ENCODE results near the gene VWA1.

The VWA1 gene

GRCh38 chr1:1435106-1435903 is at the start of gene VWA1:
VWA1 (plus strand) TSS chr1:1435690; CDS start chr1:1435749, 59 bp downstream.
- DNase-seq (ENCODE audit: extremely low spot score, insufficient read length, low read depth) (peak; percentile 90), FAIRE-seq (peak; percentile 69)

GRCh38 chr1:1385931-1386330 is 49.6 kb upstream of the VWA1 start:
- FAIRE-seq: no peak

DNA sequence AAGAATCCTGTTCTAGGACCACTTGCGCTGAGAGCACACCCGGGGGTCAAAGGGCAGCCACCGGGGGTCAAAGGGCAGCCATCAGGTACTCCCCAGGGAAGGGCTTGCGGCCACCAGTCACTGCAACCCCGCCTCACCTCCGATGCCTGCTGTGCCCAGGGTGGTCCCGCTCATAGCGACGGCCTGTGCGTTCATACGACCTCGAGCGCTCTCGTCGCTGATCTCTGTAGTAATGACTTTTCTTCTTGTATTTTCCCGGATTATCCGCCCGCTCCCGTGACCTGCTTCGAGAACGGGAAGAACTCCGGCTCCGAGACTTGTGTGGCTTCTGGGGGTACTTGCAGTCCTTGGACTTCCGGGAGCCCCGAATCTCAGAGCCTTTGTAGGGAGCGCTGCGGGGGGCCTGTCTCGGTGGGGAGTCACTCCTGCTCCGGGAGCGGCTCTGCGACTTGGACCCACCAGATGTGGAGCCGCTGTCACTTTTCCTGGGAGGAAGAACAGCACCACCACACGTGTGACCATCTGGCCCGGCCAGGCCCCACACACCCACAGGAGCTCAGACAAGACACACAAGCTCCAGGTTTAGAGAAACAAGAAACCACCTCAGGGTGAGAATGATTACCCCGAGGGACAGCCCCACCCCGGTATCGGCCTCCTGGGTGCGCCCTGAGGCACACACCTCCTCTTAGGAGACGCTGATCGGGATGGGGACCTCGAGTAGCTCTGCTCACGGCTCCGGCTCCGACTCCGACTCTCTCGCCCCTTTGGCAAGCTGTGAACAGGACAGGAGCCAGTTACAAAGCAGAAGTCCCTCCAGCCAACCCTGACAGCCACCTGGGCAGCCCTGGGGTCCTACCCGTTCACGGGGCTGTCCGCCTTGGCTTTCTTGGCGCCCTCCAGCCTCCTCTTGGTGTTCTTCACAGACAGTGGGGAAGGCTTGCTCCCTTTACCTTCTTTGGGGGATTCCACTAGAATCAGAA is 48.1 kb upstream of the VWA1 start:
- FAIRE-seq (no peak), DNase-seq (ENCODE audit: extremely low spot score, insufficient read length, low read depth) (no peak)

More at GRCh38 chr1:1385931-1386330, 49.6 kb upstream of the VWA1 start:
- no peak for DNase-seq (ENCODE audit: extremely low spot score, insufficient read length, low read depth)

DNA sequence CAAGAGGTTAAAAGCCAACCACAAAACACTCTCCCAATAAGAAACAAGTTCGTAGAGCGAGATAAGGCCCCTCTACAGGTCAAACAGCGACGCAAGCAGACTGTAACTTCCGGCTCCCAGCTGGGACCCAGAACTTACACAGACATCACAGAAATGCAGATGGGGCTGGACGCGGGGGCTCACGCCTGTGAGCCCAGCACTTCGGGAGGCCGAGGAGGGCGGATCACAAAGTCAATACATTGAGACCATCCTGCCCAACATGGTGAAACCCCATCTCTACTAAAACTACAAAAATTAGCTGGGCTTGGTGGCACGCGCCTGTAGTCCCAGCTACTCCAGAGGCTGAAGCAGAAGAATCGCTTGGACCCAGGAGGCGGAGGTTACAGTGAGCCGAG is 47.4 kb upstream of the VWA1 start:
- FAIRE-seq: no peak
- no peak for DNase-seq (ENCODE audit: extremely low spot score, insufficient read length, low read depth)

- DNase-seq (ENCODE audit: extremely low spot score, insufficient read length, low read depth) (no peak), FAIRE-seq (no peak)
Measured at GRCh38 chr1:1390675-1391074, 44.8 kb upstream of the VWA1 start.

DNA sequence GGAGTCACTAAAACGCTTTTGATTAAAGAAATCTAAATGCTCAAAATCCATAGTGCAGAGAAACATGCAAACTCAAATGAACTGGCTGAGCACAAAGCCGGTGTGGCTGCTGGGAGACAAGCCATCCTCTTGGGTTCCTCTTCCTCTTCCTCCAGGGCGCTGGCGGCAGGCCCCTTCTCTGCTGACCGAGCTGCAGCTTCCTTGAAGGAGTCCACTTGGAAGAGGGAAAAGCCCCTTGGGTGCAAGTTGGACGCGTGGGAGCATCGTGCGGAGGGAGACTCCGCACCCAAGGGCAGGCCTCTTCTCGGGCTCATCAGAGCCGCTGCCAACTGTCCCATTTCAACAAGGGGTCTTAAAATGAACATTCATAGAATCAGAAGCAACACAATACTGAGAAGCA is 44.3 kb upstream of the VWA1 start:
- FAIRE-seq (no peak), DNase-seq (ENCODE audit: extremely low spot score, insufficient read length, low read depth) (no peak)

GRCh38 chr1:1393014-1393413 is 42.5 kb upstream of the VWA1 start:
- DNase-seq (ENCODE audit: extremely low spot score, insufficient read length, low read depth) (no peak), FAIRE-seq (no peak)

DNA sequence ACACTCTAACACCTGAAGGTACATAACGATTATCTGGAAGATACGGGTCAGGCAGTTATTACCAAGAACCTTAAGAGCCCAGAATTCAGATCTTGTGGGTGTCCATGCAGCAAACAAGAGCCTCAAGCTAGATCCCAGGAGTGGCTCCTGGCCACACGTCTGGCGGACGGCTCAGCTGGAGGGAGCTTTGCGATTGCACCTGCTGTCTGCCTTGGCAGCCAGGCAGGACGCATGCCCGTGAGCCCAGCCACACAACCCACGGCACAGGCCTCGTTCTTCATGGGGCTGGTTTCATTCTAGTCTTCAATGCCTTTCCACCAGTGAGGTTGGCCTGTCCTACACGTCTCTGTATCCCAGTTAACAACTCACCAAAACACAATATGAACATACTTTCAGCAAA is 42.1 kb upstream of the VWA1 start:
- FAIRE-seq (no peak), DNase-seq (ENCODE audit: extremely low spot score, insufficient read length, low read depth) (no peak)

GRCh38 chr1:1394116-1394515 is 41.4 kb upstream of the VWA1 start:
- FAIRE-seq: no peak
- DNase-seq (ENCODE audit: extremely low spot score, insufficient read length, low read depth): no peak

GRCh38 chr1:1395166-1395565 is 40.3 kb upstream of the VWA1 start:
- no peak for DNase-seq (ENCODE audit: extremely low spot score, insufficient read length, low read depth)
- no peak for FAIRE-seq

- FAIRE-seq (no peak), DNase-seq (ENCODE audit: extremely low spot score, insufficient read length, low read depth) (no peak)
Measured at GRCh38 chr1:1397839-1398523, 37.5 kb upstream of the VWA1 start.

DNA sequence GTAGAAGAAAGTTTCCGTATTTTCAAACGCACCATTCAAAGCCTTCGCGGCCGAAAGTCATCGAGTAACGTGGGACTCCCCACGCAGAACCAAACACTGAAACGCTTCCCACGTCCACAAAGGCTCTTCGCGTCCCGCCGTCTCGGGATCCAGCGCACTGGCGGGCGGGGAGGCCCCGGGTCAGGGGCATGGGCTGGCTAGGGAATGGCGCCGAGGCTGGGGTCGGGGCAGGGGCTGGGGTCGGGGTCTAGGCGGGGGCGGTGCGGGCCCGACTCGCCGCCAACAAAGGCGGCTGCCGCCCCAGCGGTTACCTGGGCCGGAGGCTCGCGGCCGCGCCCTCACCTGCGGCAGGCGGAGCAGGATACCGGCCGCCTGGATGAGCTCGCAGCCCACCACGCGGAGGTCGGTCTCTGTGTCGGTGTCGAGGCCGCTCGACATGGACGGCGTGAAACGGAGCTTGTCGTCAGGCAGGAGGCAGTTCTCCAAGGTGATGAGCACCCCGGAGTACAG is 36.8 kb upstream of the VWA1 start:
- no peak for DNase-seq (ENCODE audit: extremely low spot score, insufficient read length, low read depth)
- no peak for FAIRE-seq

GRCh38 chr1:1399187-1399871 is 36.2 kb upstream of the VWA1 start, which contains the start of gene CCNL2:
CCNL2 (minus strand) TSS chr1:1399335; CDS start chr1:1399306, 29 bp downstream.
- DNase-seq (ENCODE audit: extremely low spot score, insufficient read length, low read depth) (peak; percentile 98), FAIRE-seq (peak; percentile 92)

DNA sequence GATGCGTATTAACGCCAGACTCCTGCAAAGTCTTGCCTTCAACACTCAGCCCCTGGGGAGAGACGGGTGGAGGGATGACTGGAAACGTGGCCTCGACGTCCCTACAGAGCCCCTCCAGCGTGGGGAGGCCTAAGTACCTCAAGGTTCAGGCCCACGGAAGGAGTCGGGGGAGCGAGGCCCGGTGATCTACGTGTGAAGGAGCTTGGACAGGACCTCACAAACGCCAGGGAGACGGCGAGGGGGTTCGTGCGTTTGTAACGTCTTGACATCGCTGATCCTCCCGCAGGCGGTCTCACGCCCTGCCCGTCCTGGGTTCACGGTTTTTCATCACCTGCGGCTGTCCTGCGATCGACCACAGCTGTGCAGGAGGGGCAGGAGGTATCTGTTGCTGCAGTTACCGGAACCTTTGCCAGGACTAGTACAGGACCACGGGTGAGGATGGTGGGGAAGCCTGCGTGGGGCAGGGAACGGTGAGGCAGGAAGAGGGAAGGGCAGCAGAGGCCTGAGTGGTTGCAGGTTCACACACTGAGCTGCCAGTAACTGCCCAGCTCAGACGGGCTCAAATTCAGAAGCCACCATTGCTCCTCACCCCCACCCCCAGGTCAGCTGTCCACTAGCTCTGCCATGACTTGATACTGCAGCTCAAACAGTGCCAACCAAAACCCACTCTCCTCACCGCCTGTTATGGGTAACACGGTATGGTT is 35.5 kb upstream of the VWA1 start:
- FAIRE-seq (no peak), DNase-seq (ENCODE audit: extremely low spot score, insufficient read length, low read depth) (no peak)

- FAIRE-seq: no peak
- no peak for DNase-seq (ENCODE audit: extremely low spot score, insufficient read length, low read depth)
Measured at GRCh38 chr1:1400576-1401456, 34.7 kb upstream of the VWA1 start.

- DNase-seq (ENCODE audit: extremely low spot score, insufficient read length, low read depth) (no peak), FAIRE-seq (no peak)
Measured at GRCh38 chr1:1401457-1402010, 34.0 kb upstream of the VWA1 start.

- DNase-seq (ENCODE audit: extremely low spot score, insufficient read length, low read depth) (no peak), FAIRE-seq (no peak)
Measured at GRCh38 chr1:1402072-1402900, 33.2 kb upstream of the VWA1 start.
